ENCODE measurements around the gene SEMA6A. TPM values are rescaled to one million over a fixed set of nuclear protein-coding genes. Genes with fewer than 3 reads are reported as not detected.

SEMA6A gene
- total and polyA plus RNA-seq, 4 donors, result 3.7 to 11.4 (median 5.6) TPM

- 79% methylated on average over 5 of the region's 5 CpGs for WGBS
- Histone ChIP-seq H3K27me3 (ENCODE audit: control insufficient read depth in 4 of 4, insufficient read depth in 4 of 4, low read length in 3 of 4) (no peaks in the 10 kb centered on the region), H3K9ac (ENCODE audit: low read depth in 1 of 2, low read length in 2 of 2) (no peak overlapping the region)
Measured at GRCh38 chr5:116436674-116437350, 137.8 kb downstream of the SEMA6A start.

DNA sequence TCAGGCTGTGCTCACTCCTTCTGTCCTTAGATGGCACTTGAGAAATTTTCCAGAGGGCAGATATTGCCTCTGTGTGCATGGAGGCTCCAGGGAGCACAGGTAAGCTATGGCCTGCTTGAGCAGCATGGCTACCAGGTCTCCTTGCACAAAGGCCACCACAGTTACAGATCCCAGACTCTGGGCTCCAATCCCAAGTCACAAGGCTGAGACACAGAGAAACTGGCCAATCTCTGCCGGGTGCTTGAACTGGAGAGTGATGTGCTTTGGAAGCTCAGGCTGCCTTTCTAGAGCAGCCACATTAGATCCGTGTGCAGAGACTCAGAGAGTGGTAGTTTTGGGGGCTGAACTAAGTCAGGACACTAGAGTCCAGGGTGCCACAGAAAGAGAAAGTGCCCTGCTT is 145.7 kb downstream of the SEMA6A start:
- H3K36me3 ChIP-seq (ENCODE audit: control insufficient read depth in 4 of 4, insufficient read depth in 3 of 4, low read depth in 1 of 4, low read length in 3 of 4), result no peaks in the 10 kb centered on the region
- H3K9me3 ChIP-seq (ENCODE audit: control insufficient read depth in 4 of 4, low read length in 3 of 4), result no peaks in the 10 kb centered on the region
- H3K4me3 ChIP-seq (ENCODE audit: low read depth in 1 of 3, low read length in 3 of 3), result no peak overlapping the region
- H3K27me3 ChIP-seq (ENCODE audit: control insufficient read depth in 4 of 4, insufficient read depth in 4 of 4, low read length in 3 of 4), result no peaks in the 10 kb centered on the region
- H3K27ac ChIP-seq (ENCODE audit: low read depth in 1 of 2, low read length in 2 of 2), result no peak overlapping the region
- no peak overlapping the region for H3K9ac ChIP-seq (ENCODE audit: low read depth in 1 of 2, low read length in 2 of 2)
- DNase-seq (ENCODE audit: low spot score), result no peak
- TF ChIP-seq CTCF (IDR thresholded peaks at IDR 0.05; ENCODE audit: low read depth, low read length, missing input control), result no peak
- TF ChIP-seq FOXA2 (IDR thresholded peaks at IDR 0.05), result no peak
- WGBS, result 52% methylated on average over 2 of the region's 2 CpGs
- H3K4me1 ChIP-seq (ENCODE audit: control insufficient read depth in 4 of 4, insufficient read depth in 4 of 4, low read length in 3 of 4), result peaks cover 1 to 13% (median 10%) of the 10 kb centered on the region in 4 donors

More at GRCh38 chr5:116436674-116437350, 137.8 kb downstream of the SEMA6A start:
- no peaks in the 10 kb centered on the region for H3K36me3 ChIP-seq (ENCODE audit: control insufficient read depth in 4 of 4, insufficient read depth in 3 of 4, low read depth in 1 of 4, low read length in 3 of 4)
- no peak for DNase-seq (ENCODE audit: low spot score)
- no peak overlapping the region for H3K27ac ChIP-seq (ENCODE audit: low read depth in 1 of 2, low read length in 2 of 2)
- peaks cover 0 to 4% (median 0%) of the 10 kb centered on the region in 4 donors for H3K4me1 ChIP-seq (ENCODE audit: control insufficient read depth in 4 of 4, insufficient read depth in 4 of 4, low read length in 3 of 4)
- H3K4me3 ChIP-seq (ENCODE audit: low read depth in 1 of 3, low read length in 3 of 3), result no peak overlapping the region
- TF ChIP-seq, protein P1, sequence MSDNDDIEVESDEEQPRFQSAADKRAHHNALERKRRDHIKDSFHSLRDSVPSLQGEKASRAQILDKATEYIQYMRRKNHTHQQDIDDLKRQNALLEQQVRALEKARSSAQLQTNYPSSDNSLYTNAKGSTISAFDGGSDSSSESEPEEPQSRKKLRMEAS (IDR thresholded peaks at IDR 0.05), result peak; percentile 17
- TF ChIP-seq RAD21 (IDR thresholded peaks at IDR 0.05) (peak in 1 of 2 donors; percentile 14), EGR1 (IDR thresholded peaks at IDR 0.05; ENCODE audit: low read depth in 2 of 2) (no peak), NR2F2 (IDR thresholded peaks at IDR 0.05) (peak; percentile 26)
- H3K9me3 ChIP-seq (ENCODE audit: control insufficient read depth in 4 of 4, low read length in 3 of 4), result no peaks in the 10 kb centered on the region

DNA sequence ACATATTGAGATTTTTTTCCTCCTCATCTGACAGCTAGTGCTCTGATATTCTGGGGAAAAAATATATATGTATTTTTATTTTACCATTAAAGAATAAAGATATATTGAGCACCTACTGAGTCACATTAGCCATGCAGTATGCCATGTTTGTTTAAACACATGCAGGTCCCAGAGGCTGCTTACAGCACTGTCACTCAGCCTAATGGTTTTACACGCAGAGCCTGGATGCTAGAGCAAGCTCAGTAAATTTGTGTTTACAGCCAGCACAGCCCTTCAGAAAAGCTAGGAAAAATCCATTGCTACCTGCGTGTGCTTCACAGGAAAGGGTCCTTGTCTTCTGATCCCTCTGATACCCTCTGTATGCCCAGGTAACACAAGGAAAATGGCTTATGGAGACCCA is 146.2 kb downstream of the SEMA6A start:
- Histone ChIP-seq H3K4me1 (ENCODE audit: control insufficient read depth in 4 of 4, insufficient read depth in 4 of 4, low read length in 3 of 4) (peaks cover 1 to 13% (median 10%) of the 10 kb centered on the region in 4 donors), H3K27ac (ENCODE audit: low read depth in 1 of 2, low read length in 2 of 2) (no peak overlapping the region), H3K36me3 (ENCODE audit: control insufficient read depth in 4 of 4, insufficient read depth in 3 of 4, low read depth in 1 of 4, low read length in 3 of 4) (no peaks in the 10 kb centered on the region), H3K27me3 (ENCODE audit: control insufficient read depth in 4 of 4, insufficient read depth in 4 of 4, low read length in 3 of 4) (no peaks in the 10 kb centered on the region), H3K9me3 (ENCODE audit: control insufficient read depth in 4 of 4, low read length in 3 of 4) (no peaks in the 10 kb centered on the region), H3K4me3 (ENCODE audit: low read depth in 1 of 3, low read length in 3 of 3) (no peak overlapping the region), H3K9ac (ENCODE audit: low read depth in 1 of 2, low read length in 2 of 2) (no peak overlapping the region)
- WGBS, result 96% methylated on average over 2 of the region's 2 CpGs
- DNase-seq (ENCODE audit: low spot score), result no peak
- TF ChIP-seq FOXA2 (IDR thresholded peaks at IDR 0.05) (no peak), NR2F2 (IDR thresholded peaks at IDR 0.05) (no peak), EGR1 (IDR thresholded peaks at IDR 0.05; ENCODE audit: low read depth in 2 of 2) (no peak), HNF4A (conservative IDR thresholded peaks at IDR 0.05) (no peak), FOXA1 (IDR thresholded peaks at IDR 0.05) (no peak), TAF1 (conservative IDR thresholded peaks at IDR 0.05) (no peak), HNF4G (IDR thresholded peaks at IDR 0.05) (no peak), ZBTB33 (IDR thresholded peaks at IDR 0.05) (no peak), JUND (IDR thresholded peaks at IDR 0.05) (no peak), RAD21 (IDR thresholded peaks at IDR 0.05) (no peak), CTCF (IDR thresholded peaks at IDR 0.05; ENCODE audit: low read depth, low read length, missing input control) (no peak), SP1 (IDR thresholded peaks at IDR 0.05) (no peak), GABPA (IDR thresholded peaks at IDR 0.05 in 1 of 2, conservative IDR thresholded peaks at IDR 0.05 in 1 of 2) (no peak), RXRA (IDR thresholded peaks at IDR 0.05) (no peak)
- TF ChIP-seq, protein P1 (IDR thresholded peaks at IDR 0.05), result no peak
- TF ChIP-seq, protein P2, sequence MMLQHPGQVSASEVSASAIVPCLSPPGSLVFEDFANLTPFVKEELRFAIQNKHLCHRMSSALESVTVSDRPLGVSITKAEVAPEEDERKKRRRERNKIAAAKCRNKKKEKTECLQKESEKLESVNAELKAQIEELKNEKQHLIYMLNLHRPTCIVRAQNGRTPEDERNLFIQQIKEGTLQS (IDR thresholded peaks at IDR 0.05), result no peak

All from liver (tissue), 9 donors.